GM21717 (cell line): ENCODE measurements around the gene SMIM10L1.

Experiments used
- ATAC-seq: cut with Tn5 transposase; IDR thresholded peaks from one replicate; pipeline ENCODE4 v1.9.1; 2021; ENCODE audit warnings: mild to moderate bottlenecking, moderate library complexity; ENCODE audit not compliant: unreplicated experiment

The SMIM10L1 gene

GRCh38 chr12:11171145-11171968, at the start of gene SMIM10L1:
TSS of gene SMIM10L1 (plus strand) at chr12:11171194. CDS start at chr12:11171357, 163 bp downstream.
- peak; percentile 97 for ATAC-seq

- no peak for ATAC-seq
These were observed 40.6 kb upstream of the SMIM10L1 start for GRCh38 chr12:11130382-11130781.

- no peak for ATAC-seq
These were observed 40.0 kb upstream of the SMIM10L1 start for GRCh38 chr12:11130999-11131398.

- no peak for ATAC-seq
These were observed 37.8 kb upstream of the SMIM10L1 start for GRCh38 chr12:11133162-11133561.

GRCh38 chr12:11133816-11134215, 37.2 kb upstream of the SMIM10L1 start:
- ATAC-seq, result no peak

- ATAC-seq, result no peak
These were observed 36.7 kb upstream of the SMIM10L1 start, which contains the start of gene TAS2R30 for GRCh38 chr12:11134305-11134704. TSS of gene TAS2R30 (minus strand) at chr12:11134644. CDS start at chr12:11134244, 400 bp downstream.

GRCh38 chr12:11136075-11136474, 34.9 kb upstream of the SMIM10L1 start:
- no peak for ATAC-seq

GRCh38 chr12:11143352-11143751, 27.6 kb upstream of the SMIM10L1 start:
- no peak for ATAC-seq

GRCh38 chr12:11144297-11144696, 26.7 kb upstream of the SMIM10L1 start:
- no peak for ATAC-seq

GRCh38 chr12:11147420-11147819, 23.6 kb upstream of the SMIM10L1 start:
- ATAC-seq, result no peak

GRCh38 chr12:11150832-11151231, 20.2 kb upstream of the SMIM10L1 start:
- ATAC-seq, result no peak

- no peak for ATAC-seq
These were observed 18.3 kb upstream of the SMIM10L1 start for GRCh38 chr12:11152725-11153124.

GRCh38 chr12:11154400-11154925, 16.5 kb upstream of the SMIM10L1 start:
- no peak for ATAC-seq

GRCh38 chr12:11158885-11159444, 12.0 kb upstream of the SMIM10L1 start:
- ATAC-seq, result no peak

- no peak for ATAC-seq
These were observed 8.5 kb upstream of the SMIM10L1 start for GRCh38 chr12:11162502-11162901.

GRCh38 chr12:11164384-11164783, 6.6 kb upstream of the SMIM10L1 start:
- ATAC-seq, result no peak

- no peak for ATAC-seq
These were observed 4.7 kb upstream of the SMIM10L1 start for GRCh38 chr12:11166300-11166699.

- no peak for ATAC-seq
These were observed 217 bp upstream of the SMIM10L1 start for GRCh38 chr12:11170810-11171144.

GRCh38 chr12:11171969-11172675, 1.1 kb downstream of the SMIM10L1 start:
- ATAC-seq, result no peak

- ATAC-seq, result no peak
These were observed 3.0 kb downstream of the SMIM10L1 start for GRCh38 chr12:11174022-11174421.

- no peak for ATAC-seq
These were observed 7.3 kb downstream of the SMIM10L1 start for GRCh38 chr12:11178250-11178649.

- no peak for ATAC-seq
These were observed 11.5 kb downstream of the SMIM10L1 start for GRCh38 chr12:11182529-11182928.
